GM12878 (cell line): ENCODE data around the gene GORASP2. TPM values are rescaled to one million over a fixed set of nuclear protein-coding genes. Genes with fewer than 3 reads are reported as not detected.

Experiments used
- ATF7 ChIP-seq: fragments of 450-650 bp; IDR thresholded peaks from 2 replicates; pipeline ENCODE4 v1.6.1; 2016; ENCODE audit warnings: low read depth, mild to moderate bottlenecking
- FOXM1 ChIP-seq: IDR thresholded peaks from 2 replicates; pipeline ENCODE4 v1.6.1; 2012; ENCODE audit warnings: low read depth, mild to moderate bottlenecking, inconsistent platforms, low read length, moderate library complexity
- KDM1A ChIP-seq: fragments of 200-600 bp; sonication (generic); IDR thresholded peaks from 2 replicates; pipeline ENCODE4 v1.6.1; 2016; ENCODE audit warnings: borderline replicate concordance
- SIN3A ChIP-seq: IDR thresholded peaks from 2 replicates; pipeline ENCODE4 v1.6.1; 2012; ENCODE audit warnings: low read depth, low read length, improper control_type of control experiment
- SPI1 ChIP-seq: IDR thresholded peaks from 2 replicates; pipeline ENCODE4 v1.6.1; 2011; ENCODE audit warnings: low read depth, mild to moderate bottlenecking, low read length, moderate library complexity, borderline replicate concordance; ENCODE audit not compliant: insufficient read depth
- SREBF1 ChIP-seq: IDR thresholded peaks from 2 replicates; pipeline ENCODE4 v1.6.1; 2012; ENCODE audit warnings: mild to moderate bottlenecking, low read length
- polyA plus RNA-seq, 11 experiments: library from polyadenylated mRNA; depleted of rRNA in 4 of 11; unstranded in 6 of 11; stranded (reverse) in 5 of 11; fragments of >200 nt; fragmentation: Nextera tagmentation in 4 of 11; fragmentation: Illumina TruSeq in 1 of 11; extraction: Ambion mirVana in 4 of 11; extraction: Trizol in 1 of 11; gene quantifications; 1 replicate in 1 of 11; 2 replicates in 10 of 11; pipeline versions ENCODE4 v1.2.1 to v1.2.3, GENCODE V29; 2011 to 2016; ENCODE audit warnings: inconsistent platforms in 2 of 11, missing spikeins in 2 of 11, low read depth in 1 of 11
- total RNA-seq, 4 experiments: library from RNA; depleted of rRNA in 3 of 4; stranded (reverse); fragments of >200 nt in 3 of 4; fragmentation: Illumina TruSeq in 1 of 4; extraction: Trizol in 1 of 4; gene quantifications; 2 replicates each; pipeline versions ENCODE4 v1.2.1 to v1.2.3, GENCODE V29; 2013 to 2021
- TF ChIP-seq, protein P1 (sequence below): IDR thresholded peaks from 2 replicates; pipeline ENCODE4 v1.6.1; 2011; ENCODE audit warnings: low read depth, low read length, improper control_type of control experiment, borderline replicate concordance
- TF ChIP-seq, protein P2 (sequence below): fragments of 150-350 bp; IDR thresholded peaks from 2 replicates; pipeline ENCODE4 v1.6.1; 2016; ENCODE audit warnings: low read depth, low read length
- TF ChIP-seq, protein P3 (sequence below): IDR thresholded peaks from 2 replicates; pipeline ENCODE4 v1.6.1; 2012; ENCODE audit warnings: low read depth, low read length, improper control_type of control experiment
- TF ChIP-seq, protein P4 (sequence below): fragments of 450-650 bp; IDR thresholded peaks from 2 replicates; pipeline ENCODE4 v1.6.1; 2017; ENCODE audit warnings: mild to moderate bottlenecking, low read depth, inconsistent platforms; ENCODE audit not compliant: poor library complexity, severe bottlenecking

GORASP2 gene
- total and polyA plus RNA-seq, 10 of the 15 experiments (the other 5 are each of a cell fraction or from before 2014, with no cell fraction given), result 26.3 to 169 (median 103) TPM

DNA sequence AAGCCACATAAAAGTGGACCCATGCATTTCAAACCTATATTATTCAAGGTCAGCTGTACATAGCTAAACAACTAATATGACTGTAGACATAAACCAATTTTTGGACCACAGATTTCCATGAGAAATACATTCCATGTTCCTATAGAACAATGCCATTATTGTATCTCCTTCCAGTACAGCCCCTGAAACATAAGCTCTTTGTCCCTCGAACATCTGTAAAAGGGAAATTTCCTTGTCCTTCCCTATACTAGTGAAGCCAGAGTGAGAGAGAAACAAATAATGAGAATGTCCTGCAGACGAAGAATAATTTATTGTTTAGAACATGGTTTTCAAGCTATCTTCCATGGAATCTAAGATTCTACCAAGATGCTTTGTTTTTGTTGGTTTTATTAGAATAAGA, 75.3 kb downstream of the GORASP2 start (continued):
- TF ChIP-seq SIN3A, result no peak
- TF ChIP-seq, protein P1, sequence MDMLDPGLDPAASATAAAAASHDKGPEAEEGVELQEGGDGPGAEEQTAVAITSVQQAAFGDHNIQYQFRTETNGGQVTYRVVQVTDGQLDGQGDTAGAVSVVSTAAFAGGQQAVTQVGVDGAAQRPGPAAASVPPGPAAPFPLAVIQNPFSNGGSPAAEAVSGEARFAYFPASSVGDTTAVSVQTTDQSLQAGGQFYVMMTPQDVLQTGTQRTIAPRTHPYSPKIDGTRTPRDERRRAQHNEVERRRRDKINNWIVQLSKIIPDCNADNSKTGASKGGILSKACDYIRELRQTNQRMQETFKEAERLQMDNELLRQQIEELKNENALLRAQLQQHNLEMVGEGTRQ, result no peak
- TF ChIP-seq, protein P2, sequence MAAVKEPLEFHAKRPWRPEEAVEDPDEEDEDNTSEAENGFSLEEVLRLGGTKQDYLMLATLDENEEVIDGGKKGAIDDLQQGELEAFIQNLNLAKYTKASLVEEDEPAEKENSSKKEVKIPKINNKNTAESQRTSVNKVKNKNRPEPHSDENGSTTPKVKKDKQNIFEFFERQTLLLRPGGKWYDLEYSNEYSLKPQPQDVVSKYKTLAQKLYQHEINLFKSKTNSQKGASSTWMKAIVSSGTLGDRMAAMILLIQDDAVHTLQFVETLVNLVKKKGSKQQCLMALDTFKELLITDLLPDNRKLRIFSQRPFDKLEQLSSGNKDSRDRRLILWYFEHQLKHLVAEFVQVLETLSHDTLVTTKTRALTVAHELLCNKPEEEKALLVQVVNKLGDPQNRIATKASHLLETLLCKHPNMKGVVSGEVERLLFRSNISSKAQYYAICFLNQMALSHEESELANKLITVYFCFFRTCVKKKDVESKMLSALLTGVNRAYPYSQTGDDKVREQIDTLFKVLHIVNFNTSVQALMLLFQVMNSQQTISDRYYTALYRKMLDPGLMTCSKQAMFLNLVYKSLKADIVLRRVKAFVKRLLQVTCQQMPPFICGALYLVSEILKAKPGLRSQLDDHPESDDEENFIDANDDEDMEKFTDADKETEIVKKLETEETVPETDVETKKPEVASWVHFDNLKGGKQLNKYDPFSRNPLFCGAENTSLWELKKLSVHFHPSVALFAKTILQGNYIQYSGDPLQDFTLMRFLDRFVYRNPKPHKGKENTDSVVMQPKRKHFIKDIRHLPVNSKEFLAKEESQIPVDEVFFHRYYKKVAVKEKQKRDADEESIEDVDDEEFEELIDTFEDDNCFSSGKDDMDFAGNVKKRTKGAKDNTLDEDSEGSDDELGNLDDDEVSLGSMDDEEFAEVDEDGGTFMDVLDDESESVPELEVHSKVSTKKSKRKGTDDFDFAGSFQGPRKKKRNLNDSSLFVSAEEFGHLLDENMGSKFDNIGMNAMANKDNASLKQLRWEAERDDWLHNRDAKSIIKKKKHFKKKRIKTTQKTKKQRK, result no peak
- TF ChIP-seq SPI1, result no peak
- TF ChIP-seq FOXM1, result no peak
- TF ChIP-seq KDM1A, result no peak
- TF ChIP-seq, protein P3, sequence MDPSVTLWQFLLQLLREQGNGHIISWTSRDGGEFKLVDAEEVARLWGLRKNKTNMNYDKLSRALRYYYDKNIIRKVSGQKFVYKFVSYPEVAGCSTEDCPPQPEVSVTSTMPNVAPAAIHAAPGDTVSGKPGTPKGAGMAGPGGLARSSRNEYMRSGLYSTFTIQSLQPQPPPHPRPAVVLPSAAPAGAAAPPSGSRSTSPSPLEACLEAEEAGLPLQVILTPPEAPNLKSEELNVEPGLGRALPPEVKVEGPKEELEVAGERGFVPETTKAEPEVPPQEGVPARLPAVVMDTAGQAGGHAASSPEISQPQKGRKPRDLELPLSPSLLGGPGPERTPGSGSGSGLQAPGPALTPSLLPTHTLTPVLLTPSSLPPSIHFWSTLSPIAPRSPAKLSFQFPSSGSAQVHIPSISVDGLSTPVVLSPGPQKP, result no peak
- no peak for TF ChIP-seq SREBF1
- TF ChIP-seq, protein P4, sequence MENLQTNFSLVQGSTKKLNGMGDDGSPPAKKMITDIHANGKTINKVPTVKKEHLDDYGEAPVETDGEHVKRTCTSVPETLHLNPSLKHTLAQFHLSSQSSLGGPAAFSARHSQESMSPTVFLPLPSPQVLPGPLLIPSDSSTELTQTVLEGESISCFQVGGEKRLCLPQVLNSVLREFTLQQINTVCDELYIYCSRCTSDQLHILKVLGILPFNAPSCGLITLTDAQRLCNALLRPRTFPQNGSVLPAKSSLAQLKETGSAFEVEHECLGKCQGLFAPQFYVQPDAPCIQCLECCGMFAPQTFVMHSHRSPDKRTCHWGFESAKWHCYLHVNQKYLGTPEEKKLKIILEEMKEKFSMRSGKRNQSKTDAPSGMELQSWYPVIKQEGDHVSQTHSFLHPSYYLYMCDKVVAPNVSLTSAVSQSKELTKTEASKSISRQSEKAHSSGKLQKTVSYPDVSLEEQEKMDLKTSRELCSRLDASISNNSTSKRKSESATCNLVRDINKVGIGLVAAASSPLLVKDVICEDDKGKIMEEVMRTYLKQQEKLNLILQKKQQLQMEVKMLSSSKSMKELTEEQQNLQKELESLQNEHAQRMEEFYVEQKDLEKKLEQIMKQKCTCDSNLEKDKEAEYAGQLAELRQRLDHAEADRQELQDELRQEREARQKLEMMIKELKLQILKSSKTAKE, result no peak
- TF ChIP-seq ATF7, result no peak
